Measurements from ENCODE around the gene EPHB2.
"Not testable (repeated sequence)": the region's sequence is repeated elsewhere in the genome, so short reads cannot be mapped to it uniquely, and the experiment has no call there.

The EPHB2 gene

GRCh38 chr1:22710701-22711049 lies at the start of gene EPHB2:
Gene EPHB2, plus strand, starts transcription at chr1:22710839. Its CDS starts 144 bp downstream, at chr1:22710983.
- peak; percentile 55 for DNase-seq (ENCODE audit: low read depth)
- no peak within 1 kb of the TSS for H3K4me3 ChIP-seq (ENCODE audit: low read depth, low read length)
- no peak for TF ChIP-seq MYC (IDR thresholded peaks at IDR 0.05; ENCODE audit: low read depth, low read length)
- no peak for TF ChIP-seq POLR2A (IDR thresholded peaks at IDR 0.05; ENCODE audit: extremely low read depth, insufficient read length)
- no peak for TF ChIP-seq CTCF (IDR thresholded peaks at IDR 0.05; ENCODE audit: low read depth, low read length)
- TF ChIP-seq MAX (IDR thresholded peaks at IDR 0.05; ENCODE audit: low read depth, low read length): no peak

GRCh38 chr1:22661880-22662279 lies 48.8 kb upstream of the EPHB2 start:
- DNase-seq (ENCODE audit: low read depth): no peak
- TF ChIP-seq POLR2A (IDR thresholded peaks at IDR 0.05; ENCODE audit: extremely low read depth, insufficient read length) (no peak), MAX (IDR thresholded peaks at IDR 0.05; ENCODE audit: low read depth, low read length) (no peak), CTCF (IDR thresholded peaks at IDR 0.05; ENCODE audit: low read depth, low read length) (no peak), MYC (IDR thresholded peaks at IDR 0.05; ENCODE audit: low read depth, low read length) (no peak)
- H3K4me3 ChIP-seq (ENCODE audit: low read depth, low read length): no peak overlapping the region

DNA sequence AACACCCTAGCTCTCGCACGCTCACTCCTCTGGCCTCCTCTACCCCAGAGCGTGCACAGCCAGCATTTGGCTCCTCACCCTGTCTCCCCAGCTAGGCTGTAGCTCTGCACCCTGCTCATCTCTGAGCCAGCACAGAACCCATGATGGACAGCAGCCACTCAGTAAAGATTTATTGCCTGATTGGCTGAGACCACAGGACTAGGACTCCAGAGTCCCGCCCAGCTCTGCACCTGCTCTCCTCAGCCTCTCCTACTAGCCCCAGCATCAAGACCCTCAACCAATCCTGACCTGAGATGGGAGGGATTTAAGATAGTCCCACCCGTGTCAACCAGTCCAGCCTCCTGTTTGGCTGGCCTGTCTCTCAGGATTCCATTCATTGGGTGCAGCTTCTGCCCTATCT lies 48.3 kb upstream of the EPHB2 start:
- TF ChIP-seq MAX (IDR thresholded peaks at IDR 0.05; ENCODE audit: low read depth, low read length) (no peak), MYC (IDR thresholded peaks at IDR 0.05; ENCODE audit: low read depth, low read length) (no peak), CTCF (IDR thresholded peaks at IDR 0.05; ENCODE audit: low read depth, low read length) (no peak)
- no peak overlapping the region for H3K4me3 ChIP-seq (ENCODE audit: low read depth, low read length)
- peak; percentile 50 for DNase-seq (ENCODE audit: low read depth)

GRCh38 chr1:22662986-22663408 lies 47.6 kb upstream of the EPHB2 start:
- DNase-seq (ENCODE audit: low read depth): no peak
- H3K4me3 ChIP-seq (ENCODE audit: low read depth, low read length): no peak overlapping the region
- TF ChIP-seq MYC (IDR thresholded peaks at IDR 0.05; ENCODE audit: low read depth, low read length): no peak
- no peak for TF ChIP-seq MAX (IDR thresholded peaks at IDR 0.05; ENCODE audit: low read depth, low read length)
- TF ChIP-seq CTCF (IDR thresholded peaks at IDR 0.05; ENCODE audit: low read depth, low read length): no peak
- TF ChIP-seq POLR2A (IDR thresholded peaks at IDR 0.05; ENCODE audit: extremely low read depth, insufficient read length): no peak

- DNase-seq (ENCODE audit: low read depth): peak; percentile 28
- H3K4me3 ChIP-seq (ENCODE audit: low read depth, low read length): no peak overlapping the region
- no peak for TF ChIP-seq POLR2A (IDR thresholded peaks at IDR 0.05; ENCODE audit: extremely low read depth, insufficient read length)
- peak; percentile 49 for TF ChIP-seq CTCF (IDR thresholded peaks at IDR 0.05; ENCODE audit: low read depth, low read length)
Observed at GRCh38 chr1:22665752-22666151, 44.9 kb upstream of the EPHB2 start.

DNA sequence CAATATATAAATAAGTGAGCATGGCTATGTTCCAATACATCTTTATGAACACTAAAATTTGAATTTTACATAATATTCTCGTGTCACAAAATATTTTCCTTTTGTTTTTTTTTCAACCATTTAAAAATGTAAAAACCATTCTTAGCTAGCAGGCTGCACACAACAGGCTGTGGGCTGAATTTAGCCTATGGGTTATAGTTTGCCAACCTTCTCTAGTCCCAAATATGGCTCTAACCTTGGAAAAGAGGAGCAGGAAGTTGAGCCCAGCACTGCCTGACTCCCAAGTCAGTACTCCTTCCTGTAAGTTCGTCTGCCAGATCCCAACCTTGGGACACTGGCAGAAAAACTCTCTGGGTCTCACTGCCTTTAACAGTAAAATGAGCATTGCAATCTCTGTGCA lies 44.2 kb upstream of the EPHB2 start:
- TF ChIP-seq CTCF (IDR thresholded peaks at IDR 0.05; ENCODE audit: low read depth, low read length) (no peak), MAX (IDR thresholded peaks at IDR 0.05; ENCODE audit: low read depth, low read length) (no peak), MYC (IDR thresholded peaks at IDR 0.05; ENCODE audit: low read depth, low read length) (no peak), POLR2A (IDR thresholded peaks at IDR 0.05; ENCODE audit: extremely low read depth, insufficient read length) (no peak)
- no peak for DNase-seq (ENCODE audit: low read depth)
- no peak overlapping the region for H3K4me3 ChIP-seq (ENCODE audit: low read depth, low read length)

DNA sequence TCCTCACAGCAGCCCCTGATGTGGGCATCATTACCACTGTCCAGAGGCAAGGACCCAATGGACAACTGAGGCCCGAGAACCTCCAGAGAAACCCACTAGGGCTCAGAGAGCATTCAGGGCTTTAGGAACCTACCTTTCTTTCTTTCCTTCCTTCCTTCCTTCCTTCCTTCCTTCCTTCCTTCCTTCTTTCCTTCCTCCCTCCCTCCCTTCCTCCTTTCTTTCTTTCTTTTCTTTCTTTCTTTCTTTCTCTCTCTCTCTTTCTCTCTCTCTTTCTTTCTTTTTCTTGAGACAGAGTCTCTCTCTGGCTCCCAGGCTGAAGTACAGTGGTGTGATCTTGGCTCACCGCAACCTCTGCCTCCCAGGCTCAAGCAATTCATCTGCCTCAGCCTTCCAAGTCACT lies 41.8 kb upstream of the EPHB2 start:
- H3K4me3 ChIP-seq (ENCODE audit: low read depth, low read length); DNase-seq (ENCODE audit: low read depth): not testable (repeated sequence)
